ENCODE measurements around the gene SLC6A9.

SLC6A9 gene

DNA sequence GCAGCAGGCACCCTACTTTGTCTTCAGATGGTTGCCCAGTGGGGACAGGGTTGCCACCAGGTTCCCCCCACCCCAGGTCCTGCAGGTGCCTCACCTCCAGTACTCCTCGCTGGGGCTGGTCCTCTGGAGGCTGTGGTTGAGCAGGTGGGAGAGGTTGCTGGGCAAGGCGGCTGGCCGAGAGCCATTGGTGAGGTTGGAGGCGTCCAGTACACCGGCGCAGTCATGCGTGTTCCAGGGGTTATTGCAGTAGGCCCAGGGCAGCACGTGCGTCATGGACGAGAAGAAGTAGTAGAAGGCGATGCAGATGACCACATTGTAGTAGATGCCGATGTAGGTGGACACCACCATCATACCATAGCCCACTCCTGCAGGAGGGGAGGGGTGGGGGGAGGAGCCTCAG is 23.0 kb downstream of the SLC6A9 start:
- H3K4me3 ChIP-seq (replicated peaks; ENCODE audit: low read depth, low read length), result no peak overlapping the region
- TF ChIP-seq CTCF (IDR thresholded peaks at IDR 0.05; ENCODE audit: low read length, missing control alignments), result no peak
- no peak for DNase-seq (ENCODE audit: low read depth)

- TF ChIP-seq CTCF (IDR thresholded peaks at IDR 0.05; ENCODE audit: low read length, missing control alignments), result peak; percentile 24
- DNase-seq (ENCODE audit: low read depth), result no peak
Measured at GRCh38 chr1:44002606-44003157, 28.6 kb downstream of the SLC6A9 start.

GRCh38 chr1:44002165-44002564 is 29.1 kb downstream of the SLC6A9 start:
- DNase-seq (ENCODE audit: low read depth), result no peak
- no peak overlapping the region for H3K4me3 ChIP-seq (replicated peaks; ENCODE audit: low read depth, low read length)
- TF ChIP-seq CTCF (IDR thresholded peaks at IDR 0.05; ENCODE audit: low read length, missing control alignments), result no peak

More at GRCh38 chr1:44002606-44003157, 28.6 kb downstream of the SLC6A9 start:
- H3K4me3 ChIP-seq (replicated peaks; ENCODE audit: low read depth, low read length), result no peak overlapping the region

DNA sequence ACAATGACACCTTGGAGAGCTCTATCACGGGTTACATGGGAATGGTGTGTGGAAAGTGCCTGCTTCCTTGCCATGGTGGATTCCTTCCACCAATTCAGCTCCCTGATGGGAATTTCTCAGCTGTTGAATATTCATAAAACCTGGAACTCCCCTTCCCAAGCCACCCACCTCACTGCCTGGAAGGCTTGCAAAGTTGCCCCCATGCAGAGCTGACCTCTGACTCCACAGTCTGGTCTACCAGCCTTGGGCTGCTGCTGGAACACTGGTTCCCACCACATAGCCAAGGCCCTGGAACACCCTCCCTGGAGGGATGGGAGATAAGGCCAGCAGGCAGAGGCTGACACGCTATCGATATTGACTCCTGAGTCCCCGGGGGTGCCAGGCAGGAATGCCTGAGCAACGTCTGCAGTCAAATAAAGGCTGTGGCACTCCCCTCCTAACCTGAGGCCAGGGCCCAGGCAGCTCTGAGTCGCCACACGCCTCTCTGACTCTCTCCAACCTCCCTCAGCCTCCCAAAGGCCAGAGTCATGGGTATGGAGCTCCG is 31.1 kb downstream of the SLC6A9 start:
- no peak for TF ChIP-seq CTCF (IDR thresholded peaks at IDR 0.05; ENCODE audit: low read length, missing control alignments)
- no peak overlapping the region for H3K4me3 ChIP-seq (replicated peaks; ENCODE audit: low read depth, low read length)
- no peak for DNase-seq (ENCODE audit: low read depth)

DNA sequence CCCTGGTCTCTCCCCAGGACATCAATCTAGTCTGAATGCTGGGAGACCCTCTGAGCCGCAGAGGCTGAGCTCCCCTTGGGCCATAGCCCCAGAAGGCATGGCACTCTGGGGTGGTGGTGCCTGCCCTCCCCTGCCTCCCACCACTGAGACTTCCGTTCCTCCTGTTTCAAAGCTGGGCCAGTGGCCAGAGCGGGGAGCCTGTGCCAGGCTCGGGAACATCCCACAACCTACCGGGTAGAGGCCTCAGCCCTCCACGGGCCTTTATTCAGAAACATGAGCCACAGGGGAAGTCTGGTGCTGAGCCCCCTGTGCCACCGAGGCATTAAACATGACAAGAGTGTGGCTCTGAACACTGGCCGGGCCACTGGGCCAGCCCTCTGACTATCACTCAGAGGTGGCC is 31.8 kb downstream of the SLC6A9 start:
- H3K4me3 ChIP-seq (replicated peaks; ENCODE audit: low read depth, low read length), result no peak overlapping the region

DNA sequence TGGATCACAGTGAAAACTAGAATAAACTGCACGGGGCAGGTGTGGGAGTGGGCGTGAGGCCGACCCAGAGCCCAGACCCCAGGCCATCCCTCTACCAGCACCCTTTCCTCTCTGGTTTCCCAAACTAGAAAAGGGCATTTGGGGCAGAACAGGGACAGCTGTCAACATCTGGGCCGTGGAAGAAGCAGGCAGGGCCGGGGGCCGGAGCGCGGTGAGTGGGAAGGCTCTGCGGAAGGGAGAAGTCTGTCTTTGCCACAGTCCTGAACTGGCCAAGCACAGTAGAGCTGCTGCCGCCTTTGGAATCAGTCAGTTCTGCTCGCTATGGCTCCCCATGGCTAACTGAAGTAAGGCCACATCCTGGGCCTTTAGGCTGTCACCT is 33.3 kb downstream of the SLC6A9 start:
- H3K4me3 ChIP-seq (replicated peaks; ENCODE audit: low read depth, low read length), result no peak overlapping the region
- DNase-seq (ENCODE audit: low read depth), result no peak
- no peak for TF ChIP-seq CTCF (IDR thresholded peaks at IDR 0.05; ENCODE audit: low read length, missing control alignments)

More for the DNA sequence above, 31.8 kb downstream of the SLC6A9 start:
- no peak for TF ChIP-seq CTCF (IDR thresholded peaks at IDR 0.05; ENCODE audit: low read length, missing control alignments)
- no peak for DNase-seq (ENCODE audit: low read depth)
